ENCODE results near the gene GRIFIN. TPM values are rescaled to one million over a fixed set of nuclear protein-coding genes. Genes with fewer than 3 reads are reported as not detected.

GRIFIN gene
- total and polyA plus RNA-seq, 9 of the 15 experiments (the other 6 are each of a cell fraction or from before 2014, with no cell fraction given): not detected

GRCh38 chr7:2470204-2471021 lies 5.8 kb downstream of the GRIFIN start (continued):
- TF ChIP-seq, protein P1, sequence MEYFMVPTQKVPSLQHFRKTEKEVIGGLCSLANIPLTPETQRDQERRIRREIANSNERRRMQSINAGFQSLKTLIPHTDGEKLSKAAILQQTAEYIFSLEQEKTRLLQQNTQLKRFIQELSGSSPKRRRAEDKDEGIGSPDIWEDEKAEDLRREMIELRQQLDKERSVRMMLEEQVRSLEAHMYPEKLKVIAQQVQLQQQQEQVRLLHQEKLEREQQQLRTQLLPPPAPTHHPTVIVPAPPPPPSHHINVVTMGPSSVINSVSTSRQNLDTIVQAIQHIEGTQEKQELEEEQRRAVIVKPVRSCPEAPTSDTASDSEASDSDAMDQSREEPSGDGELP (CRISPR knock-in tag; IDR thresholded peaks at IDR 0.05; ENCODE audit: borderline replicate concordance): no peak
- TF ChIP-seq, protein P2, sequence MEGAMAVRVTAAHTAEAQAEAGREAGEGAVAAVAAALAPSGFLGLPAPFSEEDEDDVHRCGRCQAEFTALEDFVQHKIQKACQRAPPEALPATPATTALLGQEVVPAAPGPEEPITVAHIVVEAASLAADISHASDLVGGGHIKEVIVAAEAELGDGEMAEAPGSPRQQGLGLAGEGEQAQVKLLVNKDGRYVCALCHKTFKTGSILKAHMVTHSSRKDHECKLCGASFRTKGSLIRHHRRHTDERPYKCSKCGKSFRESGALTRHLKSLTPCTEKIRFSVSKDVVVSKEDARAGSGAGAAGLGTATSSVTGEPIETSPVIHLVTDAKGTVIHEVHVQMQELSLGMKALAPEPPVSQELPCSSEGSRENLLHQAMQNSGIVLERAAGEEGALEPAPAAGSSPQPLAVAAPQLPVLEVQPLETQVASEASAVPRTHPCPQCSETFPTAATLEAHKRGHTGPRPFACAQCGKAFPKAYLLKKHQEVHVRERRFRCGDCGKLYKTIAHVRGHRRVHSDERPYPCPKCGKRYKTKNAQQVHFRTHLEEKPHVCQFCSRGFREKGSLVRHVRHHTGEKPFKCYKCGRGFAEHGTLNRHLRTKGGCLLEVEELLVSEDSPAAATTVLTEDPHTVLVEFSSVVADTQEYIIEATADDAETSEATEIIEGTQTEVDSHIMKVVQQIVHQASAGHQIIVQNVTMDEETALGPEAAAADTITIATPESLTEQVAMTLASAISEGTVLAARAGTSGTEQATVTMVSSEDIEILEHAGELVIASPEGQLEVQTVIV (CRISPR knock-in tag; IDR thresholded peaks at IDR 0.05; ENCODE audit: borderline replicate concordance): no peak
- TF ChIP-seq, protein P3, sequence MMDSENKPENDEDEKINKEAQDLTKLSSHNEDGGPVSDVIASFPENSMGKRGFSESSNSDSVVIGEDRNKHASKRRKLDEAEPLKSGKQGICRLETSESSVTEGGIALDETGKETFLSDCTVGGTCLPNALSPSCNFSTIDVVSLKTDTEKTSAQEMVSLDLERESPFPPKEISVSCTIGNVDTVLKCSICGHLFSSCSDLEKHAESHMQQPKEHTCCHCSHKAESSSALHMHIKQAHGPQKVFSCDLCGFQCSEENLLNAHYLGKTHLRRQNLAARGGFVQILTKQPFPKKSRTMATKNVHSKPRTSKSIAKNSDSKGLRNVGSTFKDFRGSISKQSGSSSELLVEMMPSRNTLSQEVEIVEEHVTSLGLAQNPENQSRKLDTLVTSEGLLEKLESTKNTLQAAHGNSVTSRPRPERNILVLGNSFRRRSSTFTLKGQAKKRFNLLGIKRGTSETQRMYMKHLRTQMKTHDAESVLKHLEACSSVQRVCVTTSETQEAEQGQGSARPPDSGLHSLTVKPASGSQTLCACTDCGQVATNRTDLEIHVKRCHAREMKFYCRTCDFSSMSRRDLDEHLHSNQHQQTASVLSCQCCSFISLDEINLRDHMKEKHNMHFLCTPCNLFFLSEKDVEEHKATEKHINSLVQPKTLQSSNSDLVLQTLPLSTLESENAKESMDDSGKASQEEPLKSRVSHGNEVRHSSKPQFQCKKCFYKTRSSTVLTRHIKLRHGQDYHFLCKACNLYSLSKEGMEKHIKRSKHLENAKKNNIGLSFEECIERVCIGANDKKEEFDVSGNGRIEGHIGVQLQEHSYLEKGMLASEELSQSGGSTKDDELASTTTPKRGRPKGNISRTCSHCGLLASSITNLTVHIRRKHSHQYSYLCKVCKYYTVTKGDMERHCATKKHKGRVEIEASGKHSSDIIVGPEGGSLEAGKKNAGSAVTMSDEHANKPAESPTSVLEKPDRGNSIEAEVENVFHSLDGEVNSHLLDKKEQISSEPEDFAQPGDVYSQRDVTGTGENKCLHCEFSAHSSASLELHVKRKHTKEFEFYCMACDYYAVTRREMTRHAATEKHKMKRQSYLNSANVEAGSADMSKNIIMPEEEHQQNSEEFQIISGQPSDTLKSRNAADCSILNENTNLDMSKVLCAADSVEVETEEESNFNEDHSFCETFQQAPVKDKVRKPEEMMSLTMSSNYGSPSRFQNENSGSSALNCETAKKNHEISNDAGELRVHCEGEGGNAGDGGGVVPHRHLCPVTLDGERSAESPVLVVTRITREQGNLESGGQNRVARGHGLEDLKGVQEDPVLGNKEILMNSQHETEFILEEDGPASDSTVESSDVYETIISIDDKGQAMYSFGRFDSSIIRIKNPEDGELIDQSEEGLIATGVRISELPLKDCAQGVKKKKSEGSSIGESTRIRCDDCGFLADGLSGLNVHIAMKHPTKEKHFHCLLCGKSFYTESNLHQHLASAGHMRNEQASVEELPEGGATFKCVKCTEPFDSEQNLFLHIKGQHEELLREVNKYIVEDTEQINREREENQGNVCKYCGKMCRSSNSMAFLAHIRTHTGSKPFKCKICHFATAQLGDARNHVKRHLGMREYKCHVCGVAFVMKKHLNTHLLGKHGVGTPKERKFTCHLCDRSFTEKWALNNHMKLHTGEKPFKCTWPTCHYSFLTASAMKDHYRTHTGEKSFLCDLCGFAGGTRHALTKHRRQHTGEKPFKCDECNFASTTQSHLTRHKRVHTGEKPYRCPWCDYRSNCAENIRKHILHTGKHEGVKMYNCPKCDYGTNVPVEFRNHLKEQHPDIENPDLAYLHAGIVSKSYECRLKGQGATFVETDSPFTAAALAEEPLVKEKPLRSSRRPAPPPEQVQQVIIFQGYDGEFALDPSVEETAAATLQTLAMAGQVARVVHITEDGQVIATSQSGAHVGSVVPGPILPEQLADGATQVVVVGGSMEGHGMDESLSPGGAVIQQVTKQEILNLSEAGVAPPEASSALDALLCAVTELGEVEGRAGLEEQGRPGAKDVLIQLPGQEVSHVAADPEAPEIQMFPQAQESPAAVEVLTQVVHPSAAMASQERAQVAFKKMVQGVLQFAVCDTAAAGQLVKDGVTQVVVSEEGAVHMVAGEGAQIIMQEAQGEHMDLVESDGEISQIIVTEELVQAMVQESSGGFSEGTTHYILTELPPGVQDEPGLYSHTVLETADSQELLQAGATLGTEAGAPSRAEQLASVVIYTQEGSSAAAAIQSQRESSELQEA (IDR thresholded peaks at IDR 0.05; ENCODE audit: low read depth): no peak
- TF ChIP-seq, protein P4, sequence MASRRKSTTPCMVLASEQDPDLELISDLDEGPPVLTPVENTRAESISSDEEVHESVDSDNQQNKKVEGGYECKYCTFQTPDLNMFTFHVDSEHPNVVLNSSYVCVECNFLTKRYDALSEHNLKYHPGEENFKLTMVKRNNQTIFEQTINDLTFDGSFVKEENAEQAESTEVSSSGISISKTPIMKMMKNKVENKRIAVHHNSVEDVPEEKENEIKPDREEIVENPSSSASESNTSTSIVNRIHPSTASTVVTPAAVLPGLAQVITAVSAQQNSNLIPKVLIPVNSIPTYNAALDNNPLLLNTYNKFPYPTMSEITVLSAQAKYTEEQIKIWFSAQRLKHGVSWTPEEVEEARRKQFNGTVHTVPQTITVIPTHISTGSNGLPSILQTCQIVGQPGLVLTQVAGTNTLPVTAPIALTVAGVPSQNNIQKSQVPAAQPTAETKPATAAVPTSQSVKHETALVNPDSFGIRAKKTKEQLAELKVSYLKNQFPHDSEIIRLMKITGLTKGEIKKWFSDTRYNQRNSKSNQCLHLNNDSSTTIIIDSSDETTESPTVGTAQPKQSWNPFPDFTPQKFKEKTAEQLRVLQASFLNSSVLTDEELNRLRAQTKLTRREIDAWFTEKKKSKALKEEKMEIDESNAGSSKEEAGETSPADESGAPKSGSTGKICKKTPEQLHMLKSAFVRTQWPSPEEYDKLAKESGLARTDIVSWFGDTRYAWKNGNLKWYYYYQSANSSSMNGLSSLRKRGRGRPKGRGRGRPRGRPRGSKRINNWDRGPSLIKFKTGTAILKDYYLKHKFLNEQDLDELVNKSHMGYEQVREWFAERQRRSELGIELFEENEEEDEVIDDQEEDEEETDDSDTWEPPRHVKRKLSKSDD (conservative IDR thresholded peaks at IDR 0.05; ENCODE audit: low read length): no peak
- no peak for TF ChIP-seq HDAC8 (tag; IDR thresholded peaks at IDR 0.05)
- TF ChIP-seq ZSCAN32 (CRISPR knock-in tag; IDR thresholded peaks at IDR 0.05): no peak
- TF ChIP-seq SREBF1 (IDR thresholded peaks at IDR 0.05; ENCODE audit: borderline replicate concordance, low read depth, low read length): no peak
- no peak for TF ChIP-seq NELFE (IDR thresholded peaks at IDR 0.05; ENCODE audit: insufficient read depth, insufficient read length)
- TF ChIP-seq BCOR (IDR thresholded peaks at IDR 0.05): peak; percentile 93
- TF ChIP-seq PHTF2 (CRISPR knock-in tag; IDR thresholded peaks at IDR 0.05): no peak
- no peak for TF ChIP-seq SMAD4 (CRISPR knock-in tag; conservative IDR thresholded peaks at IDR 0.05)
